GM23338 (cell line): Measurements from ENCODE around the gene CABCOCO1. TPM values are rescaled to one million over a fixed set of nuclear protein-coding genes. Genes with fewer than 3 reads are reported as not detected.
A peak's percentile ranks its signal among the peaks of the same experiment; 100 is the strongest.

Source experiments
- ATAC-seq: fragments of 200-7000 bp; cut with Tn5 transposase; 3 replicates; pipeline ENCODE4 v1.9.1; 2020
- DNase-seq: peaks from one replicate; pipeline ENCODE4 v3.0.0-alpha.2; 2015; ENCODE audit warnings: low spot score
- H2AFZ ChIP-seq: fragments of 200-600 bp; sonication (generic); 2 replicates; pipeline ENCODE4 v1.8.0; 2016; ENCODE audit warnings: antibody characterized with exemption, mild to moderate bottlenecking, moderate library complexity
- H3F3A ChIP-seq: fragments of 200-600 bp; sonication (generic); replicated peaks from 2 replicates; pipeline ENCODE4 v1.8.0; 2017; ENCODE audit warnings: antibody characterized with exemption, mixed run types, low read depth
- H3K27ac ChIP-seq: fragments of 200-600 bp; sonication (generic); 2 replicates; pipeline ENCODE4 v1.6.1; 2016; ENCODE audit warnings: low read depth
- H3K27me3 ChIP-seq: fragments of 200-600 bp; sonication (generic); 2 replicates; pipeline ENCODE4 v1.8.0; 2016; ENCODE audit warnings: mild to moderate bottlenecking, mixed run types, moderate library complexity; ENCODE audit not compliant: insufficient read depth
- H3K36me3 ChIP-seq: fragments of 200-600 bp; sonication (generic); 2 replicates; pipeline ENCODE4 v1.8.0; 2016; ENCODE audit warnings: mild to moderate bottlenecking; ENCODE audit not compliant: insufficient read depth
- H3K4me1 ChIP-seq: fragments of 200-600 bp; sonication (generic); 2 replicates; pipeline ENCODE4 v1.8.0; 2016; ENCODE audit warnings: mild to moderate bottlenecking, moderate library complexity; ENCODE audit not compliant: insufficient read depth
- H3K4me2 ChIP-seq: fragments of 200-600 bp; sonication (generic); 2 replicates; pipeline ENCODE4 v1.7.1; 2017; ENCODE audit warnings: mixed run types
- H3K4me3 ChIP-seq: fragments of 200-600 bp; sonication (generic); 2 replicates; pipeline ENCODE4 v1.6.1; 2016; ENCODE audit warnings: mixed run types
- H3K79me2 ChIP-seq: fragments of 200-600 bp; sonication (generic); replicated peaks from 2 replicates; pipeline ENCODE4 v1.8.0; 2017; ENCODE audit warnings: mild to moderate bottlenecking; ENCODE audit not compliant: insufficient read depth
- H3K9me2 ChIP-seq: fragments of 200-600 bp; sonication (generic); 2 replicates; pipeline ENCODE4 v1.8.0; 2017; ENCODE audit not compliant: insufficient read depth
- H4K20me1 ChIP-seq: fragments of 200-600 bp; sonication (generic); replicated peaks from 2 replicates; pipeline ENCODE4 v1.8.0; 2017; ENCODE audit warnings: mild to moderate bottlenecking; ENCODE audit not compliant: insufficient read depth
- H3K27ac Mint-ChIP-seq: 2 replicates; pipeline ENCODE4 v1.8.0; 2020; ENCODE audit warnings: inconsistent platforms, mild to moderate bottlenecking, moderate library complexity, mixed read lengths
- H3K27me3 Mint-ChIP-seq: 3 replicates; pipeline ENCODE4 v1.8.0; 2022; ENCODE audit warnings: low read depth, mild to moderate bottlenecking, moderate library complexity, mixed read lengths, inconsistent platforms; ENCODE audit not compliant: insufficient read depth, poor library complexity
- H3K36me3 Mint-ChIP-seq: 3 replicates; pipeline ENCODE4 v1.8.0; 2021; ENCODE audit warnings: low read depth, mild to moderate bottlenecking, inconsistent platforms, moderate library complexity, mixed read lengths
- H3K4me1 Mint-ChIP-seq: 3 replicates; pipeline ENCODE4 v1.8.0; 2020; ENCODE audit warnings: mild to moderate bottlenecking, inconsistent platforms, mixed read lengths
- H3K4me3 Mint-ChIP-seq: 3 replicates; pipeline ENCODE4 v1.8.0; 2021; ENCODE audit warnings: moderate library complexity, mild to moderate bottlenecking, inconsistent platforms, mixed read lengths
- H3K9me3 Mint-ChIP-seq: 3 replicates; pipeline ENCODE4 v1.8.0; 2020; ENCODE audit warnings: moderate library complexity, mild to moderate bottlenecking, inconsistent platforms, mixed read lengths
- CREB1 ChIP-seq: fragments of 250-450 bp; sonication (Bioruptor Pico); IDR thresholded peaks from 2 replicates; pipeline ENCODE4 v1.5.0; 2020; ENCODE audit warnings: low read depth, mild to moderate bottlenecking, moderate library complexity
- JUNB ChIP-seq: IDR thresholded peaks from one replicate; pipeline ENCODE4 v1.6.1; 2016; ENCODE audit warnings: antibody characterized with exemption; ENCODE audit not compliant: unreplicated experiment
- NANOG ChIP-seq: IDR thresholded peaks from 2 replicates; pipeline ENCODE4 v1.6.1; 2016; ENCODE audit warnings: antibody characterized with exemption, borderline replicate concordance
- STAT1 ChIP-seq: IDR thresholded peaks from one replicate; pipeline ENCODE4 v1.6.1; 2016; ENCODE audit warnings: antibody characterized with exemption; ENCODE audit not compliant: unreplicated experiment
- ZNF114 ChIP-seq: fragments of 250-450 bp; sonication (Bioruptor Pico); IDR thresholded peaks from 2 replicates; pipeline ENCODE4 v1.5.0; 2020; ENCODE audit warnings: mild to moderate bottlenecking, moderate library complexity
- polyA plus RNA-seq: library from polyadenylated mRNA; unstranded; fragments of >200 nt; fragmentation: Nextera tagmentation; extraction: Ambion mirVana; gene quantifications from 2 replicates; pipeline ENCODE4 v1.2.1, GENCODE V29; 2016
- total RNA-seq: library from RNA; depleted of rRNA; stranded (reverse); fragments of >200 nt; shearing (Covaris generic); gene quantifications from 2 replicates; pipeline ENCODE4 v1.2.3, GENCODE V29; 2014
- TF ChIP-seq, protein P1 (sequence below): IDR thresholded peaks from one replicate; pipeline ENCODE4 v1.6.1; 2018; ENCODE audit warnings: antibody characterized with exemption; ENCODE audit not compliant: unreplicated experiment
- TF ChIP-seq, protein P2 (sequence below): IDR thresholded peaks from 2 replicates; pipeline ENCODE4 v1.6.1; 2016; ENCODE audit warnings: antibody characterized with exemption
- TF ChIP-seq, protein P3 (sequence below): fragments of 250-450 bp; sonication (Bioruptor Pico); IDR thresholded peaks from 2 replicates; pipeline ENCODE4 v1.5.0; 2020; ENCODE audit warnings: mild to moderate bottlenecking, moderate library complexity

The CABCOCO1 gene
- total and polyA plus RNA-seq, 2 experiments from 2014 or later, result not detected

DNA sequence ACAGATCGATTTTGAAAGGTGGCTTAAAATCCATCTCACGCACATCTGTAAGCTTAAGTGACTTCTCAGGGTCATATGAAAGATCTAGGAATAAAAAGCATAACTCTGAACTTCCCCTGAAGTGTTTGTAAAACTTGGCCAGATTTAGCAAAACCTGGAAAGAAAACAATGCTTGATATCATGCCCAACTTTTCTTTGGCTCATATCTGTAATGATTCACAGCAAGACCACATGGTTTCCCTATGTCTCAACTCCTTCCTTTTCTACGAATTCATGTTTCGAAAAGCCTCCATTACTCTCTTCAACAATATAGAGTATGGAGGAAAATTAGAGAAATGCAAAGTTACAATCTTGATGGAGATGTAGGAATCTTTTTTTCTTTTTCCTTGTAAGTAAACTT, 20.1 kb upstream of the CABCOCO1 start (continued):
- TF ChIP-seq, protein P1, sequence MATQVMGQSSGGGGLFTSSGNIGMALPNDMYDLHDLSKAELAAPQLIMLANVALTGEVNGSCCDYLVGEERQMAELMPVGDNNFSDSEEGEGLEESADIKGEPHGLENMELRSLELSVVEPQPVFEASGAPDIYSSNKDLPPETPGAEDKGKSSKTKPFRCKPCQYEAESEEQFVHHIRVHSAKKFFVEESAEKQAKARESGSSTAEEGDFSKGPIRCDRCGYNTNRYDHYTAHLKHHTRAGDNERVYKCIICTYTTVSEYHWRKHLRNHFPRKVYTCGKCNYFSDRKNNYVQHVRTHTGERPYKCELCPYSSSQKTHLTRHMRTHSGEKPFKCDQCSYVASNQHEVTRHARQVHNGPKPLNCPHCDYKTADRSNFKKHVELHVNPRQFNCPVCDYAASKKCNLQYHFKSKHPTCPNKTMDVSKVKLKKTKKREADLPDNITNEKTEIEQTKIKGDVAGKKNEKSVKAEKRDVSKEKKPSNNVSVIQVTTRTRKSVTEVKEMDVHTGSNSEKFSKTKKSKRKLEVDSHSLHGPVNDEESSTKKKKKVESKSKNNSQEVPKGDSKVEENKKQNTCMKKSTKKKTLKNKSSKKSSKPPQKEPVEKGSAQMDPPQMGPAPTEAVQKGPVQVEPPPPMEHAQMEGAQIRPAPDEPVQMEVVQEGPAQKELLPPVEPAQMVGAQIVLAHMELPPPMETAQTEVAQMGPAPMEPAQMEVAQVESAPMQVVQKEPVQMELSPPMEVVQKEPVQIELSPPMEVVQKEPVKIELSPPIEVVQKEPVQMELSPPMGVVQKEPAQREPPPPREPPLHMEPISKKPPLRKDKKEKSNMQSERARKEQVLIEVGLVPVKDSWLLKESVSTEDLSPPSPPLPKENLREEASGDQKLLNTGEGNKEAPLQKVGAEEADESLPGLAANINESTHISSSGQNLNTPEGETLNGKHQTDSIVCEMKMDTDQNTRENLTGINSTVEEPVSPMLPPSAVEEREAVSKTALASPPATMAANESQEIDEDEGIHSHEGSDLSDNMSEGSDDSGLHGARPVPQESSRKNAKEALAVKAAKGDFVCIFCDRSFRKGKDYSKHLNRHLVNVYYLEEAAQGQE, result no peak
- TF ChIP-seq STAT1, result no peak
- TF ChIP-seq NANOG, result no peak
- no peak for TF ChIP-seq JUNB
- TF ChIP-seq, protein P2, sequence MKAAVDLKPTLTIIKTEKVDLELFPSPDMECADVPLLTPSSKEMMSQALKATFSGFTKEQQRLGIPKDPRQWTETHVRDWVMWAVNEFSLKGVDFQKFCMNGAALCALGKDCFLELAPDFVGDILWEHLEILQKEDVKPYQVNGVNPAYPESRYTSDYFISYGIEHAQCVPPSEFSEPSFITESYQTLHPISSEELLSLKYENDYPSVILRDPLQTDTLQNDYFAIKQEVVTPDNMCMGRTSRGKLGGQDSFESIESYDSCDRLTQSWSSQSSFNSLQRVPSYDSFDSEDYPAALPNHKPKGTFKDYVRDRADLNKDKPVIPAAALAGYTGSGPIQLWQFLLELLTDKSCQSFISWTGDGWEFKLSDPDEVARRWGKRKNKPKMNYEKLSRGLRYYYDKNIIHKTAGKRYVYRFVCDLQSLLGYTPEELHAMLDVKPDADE, result no peak
- no peak for TF ChIP-seq ZNF114 (CRISPR knock-in tag)

- Histone ChIP-seq H4K20me1 (no peaks in the 10 kb centered on the region), H3K27me3 (no peaks in the 10 kb centered on the region), H3K4me2 (peak overlapping the region; percentile 1), H3K36me3 (no peaks in the 10 kb centered on the region), H3K9me2 (no peaks in the 10 kb centered on the region), H3K27ac (peak overlapping the region; percentile 36; the same call in 1 of the 2 replicates), H3K79me2 (no peaks in the 10 kb centered on the region), H2AFZ (no peak overlapping the region), H3F3A (no peaks in the 10 kb centered on the region), H3K4me3 (no peak overlapping the region), H3K4me1 (peaks cover 29% of the 10 kb centered on the region)
- TF ChIP-seq NANOG (0 out of 2 replicates have a peak, but pooled peaks have one; percentile 28), CREB1 (CRISPR knock-in tag) (peak; percentile 60)
- TF ChIP-seq, protein P3, sequence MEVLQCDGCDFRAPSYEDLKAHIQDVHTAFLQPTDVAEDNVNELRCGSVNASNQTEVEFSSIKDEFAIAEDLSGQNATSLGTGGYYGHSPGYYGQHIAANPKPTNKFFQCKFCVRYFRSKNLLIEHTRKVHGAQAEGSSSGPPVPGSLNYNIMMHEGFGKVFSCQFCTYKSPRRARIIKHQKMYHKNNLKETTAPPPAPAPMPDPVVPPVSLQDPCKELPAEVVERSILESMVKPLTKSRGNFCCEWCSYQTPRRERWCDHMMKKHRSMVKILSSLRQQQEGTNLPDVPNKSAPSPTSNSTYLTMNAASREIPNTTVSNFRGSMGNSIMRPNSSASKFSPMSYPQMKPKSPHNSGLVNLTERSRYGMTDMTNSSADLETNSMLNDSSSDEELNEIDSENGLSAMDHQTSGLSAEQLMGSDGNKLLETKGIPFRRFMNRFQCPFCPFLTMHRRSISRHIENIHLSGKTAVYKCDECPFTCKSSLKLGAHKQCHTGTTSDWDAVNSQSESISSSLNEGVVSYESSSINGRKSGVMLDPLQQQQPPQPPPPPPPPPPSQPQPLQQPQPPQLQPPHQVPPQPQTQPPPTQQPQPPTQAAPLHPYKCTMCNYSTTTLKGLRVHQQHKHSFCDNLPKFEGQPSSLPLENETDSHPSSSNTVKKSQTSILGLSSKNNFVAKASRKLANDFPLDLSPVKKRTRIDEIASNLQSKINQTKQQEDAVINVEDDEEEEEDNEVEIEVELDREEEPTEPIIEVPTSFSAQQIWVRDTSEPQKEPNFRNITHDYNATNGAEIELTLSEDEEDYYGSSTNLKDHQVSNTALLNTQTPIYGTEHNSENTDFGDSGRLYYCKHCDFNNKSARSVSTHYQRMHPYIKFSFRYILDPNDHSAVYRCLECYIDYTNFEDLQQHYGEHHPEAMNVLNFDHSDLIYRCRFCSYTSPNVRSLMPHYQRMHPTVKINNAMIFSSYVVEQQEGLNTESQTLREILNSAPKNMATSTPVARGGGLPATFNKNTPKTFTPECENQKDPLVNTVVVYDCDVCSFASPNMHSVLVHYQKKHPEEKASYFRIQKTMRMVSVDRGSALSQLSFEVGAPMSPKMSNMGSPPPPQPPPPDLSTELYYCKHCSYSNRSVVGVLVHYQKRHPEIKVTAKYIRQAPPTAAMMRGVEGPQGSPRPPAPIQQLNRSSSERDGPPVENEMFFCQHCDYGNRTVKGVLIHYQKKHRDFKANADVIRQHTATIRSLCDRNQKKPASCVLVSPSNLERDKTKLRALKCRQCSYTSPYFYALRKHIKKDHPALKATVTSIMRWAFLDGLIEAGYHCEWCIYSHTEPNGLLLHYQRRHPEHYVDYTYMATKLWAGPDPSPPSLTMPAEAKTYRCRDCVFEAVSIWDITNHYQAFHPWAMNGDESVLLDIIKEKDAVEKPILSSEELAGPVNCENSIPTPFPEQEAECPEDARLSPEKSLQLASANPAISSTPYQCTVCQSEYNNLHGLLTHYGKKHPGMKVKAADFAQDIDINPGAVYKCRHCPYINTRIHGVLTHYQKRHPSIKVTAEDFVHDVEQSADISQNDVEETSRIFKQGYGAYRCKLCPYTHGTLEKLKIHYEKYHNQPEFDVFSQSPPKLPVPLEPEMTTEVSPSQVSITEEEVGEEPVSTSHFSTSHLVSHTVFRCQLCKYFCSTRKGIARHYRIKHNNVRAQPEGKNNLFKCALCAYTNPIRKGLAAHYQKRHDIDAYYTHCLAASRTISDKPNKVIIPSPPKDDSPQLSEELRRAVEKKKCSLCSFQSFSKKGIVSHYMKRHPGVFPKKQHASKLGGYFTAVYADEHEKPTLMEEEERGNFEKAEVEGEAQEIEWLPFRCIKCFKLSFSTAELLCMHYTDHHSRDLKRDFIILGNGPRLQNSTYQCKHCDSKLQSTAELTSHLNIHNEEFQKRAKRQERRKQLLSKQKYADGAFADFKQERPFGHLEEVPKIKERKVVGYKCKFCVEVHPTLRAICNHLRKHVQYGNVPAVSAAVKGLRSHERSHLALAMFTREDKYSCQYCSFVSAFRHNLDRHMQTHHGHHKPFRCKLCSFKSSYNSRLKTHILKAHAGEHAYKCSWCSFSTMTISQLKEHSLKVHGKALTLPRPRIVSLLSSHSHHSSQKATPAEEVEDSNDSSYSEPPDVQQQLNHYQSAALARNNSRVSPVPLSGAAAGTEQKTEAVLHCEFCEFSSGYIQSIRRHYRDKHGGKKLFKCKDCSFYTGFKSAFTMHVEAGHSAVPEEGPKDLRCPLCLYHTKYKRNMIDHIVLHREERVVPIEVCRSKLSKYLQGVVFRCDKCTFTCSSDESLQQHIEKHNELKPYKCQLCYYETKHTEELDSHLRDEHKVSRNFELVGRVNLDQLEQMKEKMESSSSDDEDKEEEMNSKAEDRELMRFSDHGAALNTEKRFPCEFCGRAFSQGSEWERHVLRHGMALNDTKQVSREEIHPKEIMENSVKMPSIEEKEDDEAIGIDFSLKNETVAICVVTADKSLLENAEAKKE (CRISPR knock-in tag), result no peak
- peaks cover 44% of the 10 kb centered on the region for H3K4me1 Mint-ChIP-seq
- H3K27me3 Mint-ChIP-seq, result peaks cover 2% of the 10 kb centered on the region
- peak; percentile 50 for ATAC-seq
- peak; percentile 58 for DNase-seq
- H3K36me3 Mint-ChIP-seq, result no peaks in the 10 kb centered on the region
- no peaks in the 10 kb centered on the region for H3K9me3 Mint-ChIP-seq
- no peak overlapping the region for H3K4me3 Mint-ChIP-seq
- peak overlapping the region; percentile 70 for H3K27ac Mint-ChIP-seq
These were observed 19.4 kb upstream of the CABCOCO1 start for GRCh38 chr10:61643316-61643751.
